Activated B cell treated with CpG ODN at 0.5 μM for 24 hours (primary cell): Measurements from ENCODE around the gene ABL2. TPM values are rescaled to one million over a fixed set of nuclear protein-coding genes. Genes with fewer than 3 reads are reported as not detected.
"Not testable (repeated sequence)": the region's sequence is repeated elsewhere in the genome, so short reads cannot be mapped to it uniquely, and the experiment has no call there.

Experiments used
- ATAC-seq: fragments of 200-7000 bp; cut with Tn5 transposase; one replicate; pipeline ENCODE4 v1.10.0; 2021; ENCODE audit warnings: low read depth, mild to moderate bottlenecking, moderate library complexity
- CTCF ChIA-PET: fragments of 350-600 bp; sonication (Branson Sonifier 250); formaldehyde crosslinking; loops from one replicate; lab custom pipeline; 2021; ENCODE audit warnings: antibody characterized with exemption; lab: Charles Lee
- POLR2A ChIA-PET: fragments of 350-600 bp; sonication (Branson Sonifier 250); formaldehyde crosslinking; loops from one replicate; lab custom pipeline; 2021; ENCODE audit warnings: antibody characterized with exemption; lab: Charles Lee
- DNase-seq: peaks from one replicate; pipeline ENCODE4 v3.0.0; 2022
- H3K27ac Mint-ChIP-seq: one replicate; pipeline ENCODE4 v1.8.0; 2020; ENCODE audit warnings: mixed read lengths
- H3K27me3 Mint-ChIP-seq: one replicate; pipeline ENCODE4 v1.8.0; 2021; ENCODE audit warnings: mixed read lengths
- H3K36me3 Mint-ChIP-seq: one replicate; pipeline ENCODE4 v1.8.0; 2021; ENCODE audit warnings: low read depth, mixed read lengths
- H3K4me1 Mint-ChIP-seq: one replicate; pipeline ENCODE4 v1.8.0; 2021; ENCODE audit warnings: mixed read lengths
- H3K4me3 Mint-ChIP-seq: one replicate; pipeline ENCODE4 v1.8.0; 2020; ENCODE audit warnings: mild to moderate bottlenecking, mixed read lengths
- H3K9me3 Mint-ChIP-seq: one replicate; pipeline ENCODE4 v1.8.0; 2020; ENCODE audit warnings: mixed read lengths
- CTCF ChIP-seq: fragments of 200-600 bp; IDR thresholded peaks from one replicate; pipeline ENCODE4 v1.8.0; 2022; ENCODE audit warnings: antibody characterized with exemption, mild to moderate bottlenecking
- intact Hi-C: fragments of 100-400 bp; cut with micrococcal nuclease; formaldehyde crosslinking; loops from one replicate; pipeline ENCODE4 v1.15.1; 2024
- total RNA-seq: library from RNA; stranded (reverse); gene quantifications from 2 replicates; pipeline ENCODE4 v1.2.3, GENCODE V29; 2022

Gene ABL2
- total RNA-seq, 1 donor from 2014 or later, result 15.2 TPM

GRCh38 chr1:179230721-179231120, 1.2 kb upstream of the ABL2 start:
- Mint-ChIP-seq H3K4me3 (peak overlapping the region; percentile 95), H3K4me1 (peaks cover 23% of the 10 kb centered on the region), H3K9me3 (no peaks in the 10 kb centered on the region), H3K36me3 (peaks cover 2% of the 10 kb centered on the region), H3K27me3 (no peaks in the 10 kb centered on the region), H3K27ac (no peak overlapping the region)
- DNase-seq (no peak), ATAC-seq (no peak)
- POLR2A ChIA-PET, result no interaction called here
- CTCF ChIA-PET, result no interaction called here
- intact Hi-C loops, result no loop called here
- no peak for TF ChIP-seq CTCF

- H3K36me3 Mint-ChIP-seq, result peaks cover 2% of the 10 kb centered on the region
- intact Hi-C loops, result no loop called here
- H3K4me1 Mint-ChIP-seq, result peaks cover 23% of the 10 kb centered on the region
- ATAC-seq (no peak), DNase-seq (no peak)
- peak overlapping the region; percentile 78 for H3K27ac Mint-ChIP-seq
- H3K27me3 Mint-ChIP-seq, result no peaks in the 10 kb centered on the region
- TF ChIP-seq CTCF, result no peak
- peak overlapping the region; percentile 95 for H3K4me3 Mint-ChIP-seq
- ChIA-PET CTCF (no interaction called here), POLR2A (interaction anchor here (0.8 to 1.1 kb wide), 3 partner anchors 63 to 148 kb away, joined by 3 to 4 read pairs (median 3); partner anchors contain the start of genes AXDND1, SOAT1 and TOR3A)
- H3K9me3 Mint-ChIP-seq, result no peaks in the 10 kb centered on the region
Observed at GRCh38 chr1:179230251-179230650, 774 bp upstream of the ABL2 start.

GRCh38 chr1:179228783-179229213, 679 bp downstream of the ABL2 start:
- Mint-ChIP-seq H3K9me3 (no peaks in the 10 kb centered on the region), H3K36me3 (peaks cover 2% of the 10 kb centered on the region), H3K27ac (peak overlapping the region; percentile 46), H3K27me3 (no peaks in the 10 kb centered on the region), H3K4me3 (peak overlapping the region; percentile 95), H3K4me1 (peaks cover 23% of the 10 kb centered on the region)
- ATAC-seq (peak; percentile 38), DNase-seq (peak; percentile 21)
- intact Hi-C loops, result loop anchor here (1.0 to 5.0 kb wide), 4 partner anchors 64 to 147 kb away; partner anchors contain the start of genes AXDND1 and SOAT1
- CTCF ChIA-PET, result no interaction called here
- POLR2A ChIA-PET, result interaction anchor here (0.6 kb wide), 1 partner anchor 146 kb away, joined by 3 read pairs; no protein-coding TSS in a partner anchor
- TF ChIP-seq CTCF, result no peak

- peaks cover 23% of the 10 kb centered on the region for H3K4me1 Mint-ChIP-seq
- POLR2A ChIA-PET, result no interaction called here
- CTCF ChIA-PET, result no interaction called here
- H3K27ac Mint-ChIP-seq, result peak overlapping the region; percentile 2
- ATAC-seq (no peak), DNase-seq (no peak)
- no peak for TF ChIP-seq CTCF
- H3K36me3 Mint-ChIP-seq, result peaks cover 8% of the 10 kb centered on the region
- H3K9me3 Mint-ChIP-seq, result no peaks in the 10 kb centered on the region
- H3K27me3 Mint-ChIP-seq, result no peaks in the 10 kb centered on the region
- H3K4me3 Mint-ChIP-seq, result no peak overlapping the region
- intact Hi-C loops, result loop anchor here (5.0 kb wide), 1 partner anchor 104 kb away; no protein-coding TSS in a partner anchor
Observed at GRCh38 chr1:179226738-179227137, 2.7 kb downstream of the ABL2 start.

GRCh38 chr1:179224466-179224865, 5.0 kb downstream of the ABL2 start:
- H3K9me3 Mint-ChIP-seq, H3K4me3 Mint-ChIP-seq, intact Hi-C loops, H3K27me3 Mint-ChIP-seq, CTCF ChIA-PET, H3K27ac Mint-ChIP-seq, ATAC-seq, POLR2A ChIA-PET, DNase-seq: not testable (repeated sequence)
- peaks cover 18% of the 10 kb centered on the region for H3K36me3 Mint-ChIP-seq
- H3K4me1 Mint-ChIP-seq, result peaks cover 21% of the 10 kb centered on the region

- ATAC-seq, POLR2A ChIA-PET: not testable (repeated sequence)
- peaks cover 22% of the 10 kb centered on the region for H3K36me3 Mint-ChIP-seq
Observed at GRCh38 chr1:179221121-179221520, 8.4 kb downstream of the ABL2 start.

More at GRCh38 chr1:179221121-179221520, 8.4 kb downstream of the ABL2 start:
- CTCF ChIA-PET, H3K27me3 Mint-ChIP-seq, H3K9me3 Mint-ChIP-seq, H3K27ac Mint-ChIP-seq, DNase-seq, intact Hi-C loops, H3K4me3 Mint-ChIP-seq: not testable (repeated sequence)
- peaks cover 14% of the 10 kb centered on the region for H3K4me1 Mint-ChIP-seq
